MCF 10A (cell line): Measurements from ENCODE around the gene RELN. TPM values are rescaled to one million over a fixed set of nuclear protein-coding genes. Genes with fewer than 3 reads are reported as not detected.

Source experiments
- BruUV-seq: library from RNA; stranded (reverse); fragments of 400-500 nt; replicated peaks from 2 replicates; lab custom pipeline; 2021; lab: Mats Ljungman, UMichigan
- CTCF ChIA-PET: fragments of 300-600 bp; sonication (Branson Sonifier 250); formaldehyde crosslinking; extraction: SDS; loops from one replicate; lab custom pipeline; 2021; ENCODE audit warnings: antibody characterized with exemption, inconsistent platforms; lab: Yijun Ruan, JAX
- POLR2A ChIA-PET: fragments of 300-600, 350-650 bp; sonication (Branson Sonifier 250); formaldehyde crosslinking; extraction: SDS; loops from one replicate; lab custom pipeline; 2020; ENCODE audit warnings: antibody characterized with exemption, inconsistent platforms; lab: Yijun Ruan, JAX
- DNase-seq: peaks from one replicate; pipeline ENCODE4 v3.0.0-alpha.2; 2018; ENCODE audit not compliant: unreplicated experiment
- H3K27ac Mint-ChIP-seq: one replicate; pipeline ENCODE4 v1.8.0; 2022; ENCODE audit warnings: mild to moderate bottlenecking, low read depth, mixed read lengths; ENCODE audit not compliant: unreplicated experiment
- H3K27me3 Mint-ChIP-seq: one replicate; pipeline ENCODE4 v1.8.0; 2022; ENCODE audit warnings: mixed read lengths; ENCODE audit not compliant: insufficient read depth, unreplicated experiment
- H3K36me3 Mint-ChIP-seq: one replicate; pipeline ENCODE4 v1.8.0; 2022; ENCODE audit warnings: mild to moderate bottlenecking, moderate library complexity, mixed read lengths; ENCODE audit not compliant: insufficient read depth, unreplicated experiment
- H3K4me1 Mint-ChIP-seq: one replicate; pipeline ENCODE4 v1.8.0; 2022; ENCODE audit warnings: mixed read lengths; ENCODE audit not compliant: insufficient read depth, unreplicated experiment
- H3K4me3 Mint-ChIP-seq: one replicate; pipeline ENCODE4 v1.8.0; 2022; ENCODE audit warnings: mild to moderate bottlenecking, moderate library complexity, mixed read lengths; ENCODE audit not compliant: unreplicated experiment
- H3K9me3 Mint-ChIP-seq: one replicate; pipeline ENCODE4 v1.8.0; 2022; ENCODE audit warnings: mixed read lengths; ENCODE audit not compliant: unreplicated experiment
- CTCF ChIP-seq: fragments of 200-600 bp; IDR thresholded peaks from one replicate; pipeline ENCODE4 v1.8.0; 2022; ENCODE audit warnings: antibody characterized with exemption, mild to moderate bottlenecking; ENCODE audit not compliant: unreplicated experiment
- intact Hi-C: fragments of 100-400 bp; cut with micrococcal nuclease; formaldehyde crosslinking; loops from 2 replicates; pipeline ENCODE4 v1.14.1; 2022
- total RNA-seq: library from RNA; stranded (reverse); gene quantifications from 2 replicates; pipeline ENCODE4 v1.2.3, GENCODE V29; 2022

Gene RELN
- total RNA-seq, 1 experiment from 2014 or later: not detected

DNA sequence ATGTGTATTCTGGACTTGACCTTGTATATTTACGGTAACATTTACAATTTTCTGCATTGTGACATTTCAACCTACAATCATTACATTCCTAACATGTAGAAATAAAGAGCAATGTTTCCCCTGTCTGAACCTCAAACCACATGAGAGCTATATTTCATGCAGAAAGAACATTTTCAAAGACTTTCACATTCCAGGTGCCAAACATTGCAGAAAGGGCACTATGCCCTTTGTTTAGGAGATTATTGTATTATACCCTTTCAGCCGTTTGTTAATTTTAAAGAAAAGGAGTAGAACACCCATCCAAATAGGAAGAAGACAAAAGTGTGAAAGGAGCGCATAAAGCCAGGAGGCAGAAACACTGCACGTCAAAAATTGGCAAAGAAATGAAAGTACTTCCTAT, 260.4 kb downstream of the RELN start:
- intact Hi-C loops: no loop called here
- H3K9me3 Mint-ChIP-seq: no peaks in the 10 kb centered on the region

GRCh38 chr7:103727982-103728610, 261.4 kb downstream of the RELN start:
- Mint-ChIP-seq H3K9me3 (no peaks in the 10 kb centered on the region), H3K4me3 (no peak overlapping the region), H3K27me3 (peaks cover 22% of the 10 kb centered on the region), H3K36me3 (no peaks in the 10 kb centered on the region), H3K27ac (no peak overlapping the region), H3K4me1 (no peaks in the 10 kb centered on the region)
- ChIA-PET POLR2A (no interaction called here), CTCF (no interaction called here)
- DNase-seq: no peak
- intact Hi-C loops: no loop called here
- no peak for TF ChIP-seq CTCF
- BruUV-seq: no TSS peak

More for the DNA sequence above, 260.4 kb downstream of the RELN start:
- no peak overlapping the region for H3K27ac Mint-ChIP-seq
- BruUV-seq: no TSS peak
- no peak for TF ChIP-seq CTCF
- CTCF ChIA-PET: no interaction called here
- H3K4me3 Mint-ChIP-seq: no peak overlapping the region
- no peak for DNase-seq
- POLR2A ChIA-PET: no interaction called here
- H3K36me3 Mint-ChIP-seq: no peaks in the 10 kb centered on the region
- H3K27me3 Mint-ChIP-seq: peaks cover 12% of the 10 kb centered on the region
- H3K4me1 Mint-ChIP-seq: no peaks in the 10 kb centered on the region

DNA sequence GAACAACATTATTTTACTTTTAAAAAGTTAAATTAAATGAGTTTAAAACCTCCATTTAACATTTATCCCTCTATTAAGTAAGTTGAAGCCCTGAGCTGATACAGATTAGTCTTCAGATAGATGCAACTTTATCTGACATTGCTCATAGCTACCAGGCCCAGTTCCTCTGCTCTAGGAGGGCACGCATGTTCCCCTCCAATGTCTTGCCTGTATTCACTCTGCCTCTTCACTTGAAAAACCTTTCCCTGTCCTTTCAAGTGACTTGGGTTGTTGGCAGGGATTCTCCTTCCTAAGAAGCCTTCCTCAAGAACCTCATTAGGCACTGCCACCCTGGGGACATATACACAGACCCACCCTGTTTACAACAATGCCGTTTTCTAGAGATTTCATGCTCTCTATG, 270.4 kb downstream of the RELN start:
- no peaks in the 10 kb centered on the region for H3K9me3 Mint-ChIP-seq
- ChIA-PET CTCF (interaction anchor here (0.6 kb wide), 1 partner anchor 1129 kb away, joined by 3 read pairs; no protein-coding TSS in a partner anchor), POLR2A (no interaction called here)
- intact Hi-C loops: no loop called here
- H3K4me1 Mint-ChIP-seq: peaks cover 9% of the 10 kb centered on the region
- H3K36me3 Mint-ChIP-seq: no peaks in the 10 kb centered on the region
- no peak overlapping the region for H3K27ac Mint-ChIP-seq
- H3K27me3 Mint-ChIP-seq: peaks cover 37% of the 10 kb centered on the region
- TF ChIP-seq CTCF: no peak
- no peak for DNase-seq
- no peak overlapping the region for H3K4me3 Mint-ChIP-seq
- no TSS peak for BruUV-seq

DNA sequence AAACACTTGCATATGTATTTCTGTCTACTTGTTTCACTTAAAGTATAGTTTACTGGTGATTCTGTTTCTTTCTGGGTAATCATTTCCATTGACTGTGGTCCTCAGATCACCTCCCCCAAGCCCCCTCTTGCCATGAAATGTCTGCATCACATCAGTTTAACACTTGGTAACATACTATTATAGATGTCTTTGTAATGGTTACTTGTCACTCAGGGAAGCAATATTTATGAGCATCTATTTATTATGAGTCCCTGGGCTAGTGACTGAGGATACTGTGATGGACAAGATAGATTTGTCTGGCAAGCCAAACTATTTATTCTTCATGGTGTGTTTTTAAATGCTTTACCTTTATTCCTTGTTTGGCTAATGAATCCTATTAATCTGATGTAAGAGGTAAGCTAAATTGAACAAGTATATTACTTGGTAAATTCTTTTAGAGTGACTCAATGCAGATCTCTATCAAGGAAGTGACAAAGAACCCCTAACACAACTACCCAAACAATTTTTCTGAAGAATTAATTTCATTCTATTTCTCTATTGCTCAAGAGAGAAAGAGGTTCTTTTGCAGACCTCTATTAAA, 270.9 kb downstream of the RELN start:
- no TSS peak for BruUV-seq
- TF ChIP-seq CTCF: no peak
- POLR2A ChIA-PET: no interaction called here
- Mint-ChIP-seq H3K9me3 (no peaks in the 10 kb centered on the region), H3K4me3 (no peak overlapping the region), H3K27ac (no peak overlapping the region), H3K36me3 (no peaks in the 10 kb centered on the region), H3K4me1 (peaks cover 9% of the 10 kb centered on the region), H3K27me3 (peaks cover 35% of the 10 kb centered on the region)
- intact Hi-C loops: no loop called here
- DNase-seq: no peak
- CTCF ChIA-PET: interaction anchor here (0.6 kb wide), 2 partner anchors 878 to 1129 kb away, joined by 3 read pairs; no protein-coding TSS in a partner anchor
